ENCODE data around the gene CNTNAP3. TPM values are rescaled to one million over a fixed set of nuclear protein-coding genes. Genes with fewer than 3 reads are reported as not detected.

Gene CNTNAP3
- total and polyA plus RNA-seq, 7 experiments from 2014 or later: not detected

Other genes starting within 250 kb of the CNTNAP3 start
- gene SPATA31A1, start 67.5 kb upstream of the CNTNAP3 start, total RNA-seq: not detected
- not detected for gene SPATA31A1, start 67.5 kb upstream of the CNTNAP3 start, polyA plus RNA-seq